Ascending aorta (tissue), 2 donors: ENCODE measurements around the gene RHCE. TPM values are rescaled to one million over a fixed set of nuclear protein-coding genes. Genes with fewer than 3 reads are reported as not detected.
"Not testable (repeated sequence)": the region's sequence is repeated elsewhere in the genome, so short reads cannot be mapped to it uniquely, and the experiment has no call there.

Source experiments
- DNase-seq, 2 donors: peaks; one replicate each; pipeline ENCODE4 v3.0.0-alpha.2; 2019; ENCODE audit warnings: low spot score in 2 of 2
- H3K27ac ChIP-seq, 2 donors: fragments of 200-600 bp; sonication (generic); one replicate each; pipeline ENCODE4 v1.5.1; 2016 to 2017; ENCODE audit warnings: mild to moderate bottlenecking in 1 of 2
- H3K27me3 ChIP-seq: fragments of 200-600 bp; sonication (generic); one replicate; pipeline ENCODE4 v1.5.1; 2017
- H3K36me3 ChIP-seq, 2 donors: fragments of 200-600 bp; sonication (generic); one replicate each; pipeline ENCODE4 v1.5.1; 2016
- H3K4me1 ChIP-seq, 2 donors: fragments of 200-600 bp; sonication (generic); one replicate each; pipeline ENCODE4 v1.5.1; 2016 to 2017; ENCODE audit warnings: mild to moderate bottlenecking in 1 of 2
- H3K4me3 ChIP-seq, 2 donors: fragments of 200-600 bp; sonication (generic); one replicate each; pipeline ENCODE4 v1.5.1; 2016 to 2017; ENCODE audit warnings: mild to moderate bottlenecking in 1 of 2
- H3K9me3 ChIP-seq, 2 donors: fragments of 200-600 bp; sonication (generic); one replicate each; pipeline ENCODE4 v1.5.1; 2016
- CTCF ChIP-seq, 3 experiments: fragments of 200-600 bp in 2 of 3; fragments of 450-650 bp in 1 of 3; sonication (generic) in 2 of 3; IDR thresholded peaks; one replicate each; pipeline ENCODE4 v1.5.1; 2016 to 2019; ENCODE audit warnings: antibody characterized with exemption in 3 of 3, mild to moderate bottlenecking in 1 of 3, moderate library complexity in 1 of 3
- intact Hi-C: fragments of 100-400 bp; cut with DNase I; formaldehyde crosslinking; loops from one replicate; pipeline ENCODE4 v1.15.1; 2023
- total RNA-seq: library from RNA; depleted of rRNA; stranded (reverse); fragments of >200 nt; gene quantifications from one replicate; pipeline ENCODE4 v1.1.0, GENCODE V29; 2016

RHCE gene
- total RNA-seq, 1 donor from 2014 or later: not detected

DNA sequence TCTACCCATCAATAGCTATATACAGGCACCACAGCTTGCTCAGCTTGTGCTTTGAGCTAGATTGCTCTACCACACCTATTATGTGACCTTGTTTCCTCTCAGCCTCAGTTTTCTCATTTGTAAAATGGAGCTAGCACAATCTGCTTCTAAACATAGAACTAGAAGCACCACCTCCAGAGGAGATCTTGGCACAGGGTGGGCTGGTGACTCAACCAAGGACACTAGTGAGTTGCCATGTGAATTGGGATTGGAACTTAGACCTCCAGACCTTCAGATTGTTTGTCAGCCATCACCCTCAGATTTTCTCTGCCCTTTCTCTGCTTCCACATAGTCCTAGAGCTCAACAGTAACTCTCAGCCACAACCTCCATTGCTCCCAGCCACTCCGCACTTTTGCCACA lies 7.1 kb upstream of the RHCE start:
- no peak for DNase-seq
- Histone ChIP-seq H3K4me1 (peaks cover 0 to 6% of the 10 kb centered on the region in 2 donors), H3K27ac (no peak overlapping the region), H3K4me3 (no peak overlapping the region), H3K27me3 (no peaks in the 10 kb centered on the region), H3K36me3 (no peaks in the 10 kb centered on the region), H3K9me3 (no peaks in the 10 kb centered on the region)
- intact Hi-C loops: no loop called here
- no peak for TF ChIP-seq CTCF (IDR thresholded peaks at IDR 0.05)

DNA sequence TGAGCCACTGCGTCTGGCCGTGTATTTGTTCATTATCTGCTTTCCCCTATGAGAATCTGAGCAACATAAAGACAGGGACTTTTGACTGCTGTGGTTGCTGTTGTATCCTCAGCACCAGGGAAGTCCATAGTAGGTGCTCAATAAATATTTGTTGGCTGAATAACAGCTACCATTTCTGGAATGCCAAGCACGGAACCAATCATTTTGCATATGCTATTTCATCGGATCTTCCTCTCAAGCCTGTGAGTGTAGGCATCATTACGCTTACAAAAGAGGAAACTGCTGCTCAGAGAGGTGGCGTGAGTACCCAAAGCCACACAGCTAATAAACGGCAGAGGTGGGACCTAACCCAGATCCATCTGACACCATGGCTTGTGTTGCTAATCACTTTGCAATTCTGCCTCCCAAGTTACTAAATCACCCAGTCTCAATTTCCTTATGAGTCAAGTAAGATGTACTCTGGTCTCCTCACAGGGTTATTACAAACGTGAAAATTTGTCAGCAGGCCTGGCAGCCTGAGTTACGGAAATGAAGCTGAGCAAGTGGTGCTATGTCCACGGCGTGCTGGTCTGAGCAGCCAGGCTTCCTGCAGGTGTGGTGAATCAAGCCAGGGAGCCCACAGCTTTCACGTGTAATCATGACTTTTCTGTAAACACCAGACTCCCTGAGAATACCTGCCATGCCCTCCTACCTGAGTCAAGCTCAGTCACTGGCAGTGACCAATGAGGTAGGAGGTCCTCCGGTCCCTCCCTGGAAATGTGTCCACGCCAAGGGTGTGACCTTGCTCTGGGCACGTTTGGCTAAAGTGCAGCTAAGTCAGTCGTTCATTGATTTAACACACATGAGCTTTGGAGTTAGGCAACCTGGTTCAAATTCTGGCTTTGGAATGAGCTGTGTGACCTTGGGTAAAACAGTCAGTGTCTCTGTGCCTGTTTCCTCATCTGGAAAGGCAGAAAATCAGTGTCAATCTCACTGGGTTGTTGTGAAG lies 4.8 kb upstream of the RHCE start:
- no peak overlapping the region for H3K4me3 ChIP-seq
- no peaks in the 10 kb centered on the region for H3K9me3 ChIP-seq
- no peaks in the 10 kb centered on the region for H3K36me3 ChIP-seq
- no peak for DNase-seq
- TF ChIP-seq CTCF (IDR thresholded peaks at IDR 0.05): no peak
- intact Hi-C loops: no loop called here
- no peak overlapping the region for H3K27ac ChIP-seq
- peaks cover 0 to 6% of the 10 kb centered on the region in 2 donors for H3K4me1 ChIP-seq
- no peaks in the 10 kb centered on the region for H3K27me3 ChIP-seq

DNA sequence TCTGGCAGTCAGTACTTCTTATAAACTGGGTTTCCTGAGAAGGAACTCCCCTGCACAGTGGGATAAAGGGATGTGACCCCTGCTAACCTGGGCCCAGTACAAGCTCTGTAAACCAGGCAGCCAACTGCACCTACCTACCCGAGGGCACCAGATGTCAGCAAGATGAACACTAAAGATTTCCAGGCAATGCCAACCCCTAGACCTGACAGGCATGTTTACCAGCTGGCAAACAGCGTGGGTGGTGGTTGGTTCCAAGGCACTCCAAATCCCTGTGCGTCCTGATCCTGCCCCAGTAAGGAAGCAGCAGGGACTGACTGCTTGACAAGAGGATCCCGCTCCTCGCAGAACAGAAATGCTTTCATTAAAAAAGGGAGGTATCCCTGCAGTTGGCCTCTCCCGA lies 2.6 kb upstream of the RHCE start:
- H3K27ac ChIP-seq, H3K36me3 ChIP-seq, DNase-seq, H3K4me3 ChIP-seq, H3K27me3 ChIP-seq, intact Hi-C loops, H3K9me3 ChIP-seq, H3K4me1 ChIP-seq: not testable (repeated sequence)

GRCh38 chr1:25419339-25419738 lies 1.3 kb downstream of the RHCE start:
- H3K9me3 ChIP-seq, H3K36me3 ChIP-seq, H3K4me1 ChIP-seq, DNase-seq, H3K27me3 ChIP-seq, intact Hi-C loops, H3K27ac ChIP-seq, H3K4me3 ChIP-seq: not testable (repeated sequence)

DNA sequence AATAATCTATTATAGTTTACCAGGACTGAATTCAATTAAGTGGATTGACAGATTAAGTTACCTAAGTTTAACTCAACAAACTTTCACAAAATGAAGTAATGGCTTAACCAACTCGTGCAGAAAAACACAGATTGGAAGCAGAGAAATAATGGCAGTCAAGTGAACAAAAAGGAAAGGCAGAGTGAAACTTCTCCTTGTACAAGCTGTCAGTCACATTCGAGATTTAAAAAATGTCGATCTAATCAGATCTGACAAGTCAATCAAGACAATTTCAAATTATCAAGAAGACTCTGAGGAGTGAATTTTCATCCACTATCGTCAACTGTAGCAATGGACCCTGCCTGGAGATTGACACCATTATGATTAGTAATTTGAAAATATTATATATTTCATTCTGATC lies 3.3 kb downstream of the RHCE start:
- H3K27me3 ChIP-seq, H3K27ac ChIP-seq, DNase-seq, H3K4me3 ChIP-seq, intact Hi-C loops, H3K9me3 ChIP-seq, H3K36me3 ChIP-seq, H3K4me1 ChIP-seq: not testable (repeated sequence)

DNA sequence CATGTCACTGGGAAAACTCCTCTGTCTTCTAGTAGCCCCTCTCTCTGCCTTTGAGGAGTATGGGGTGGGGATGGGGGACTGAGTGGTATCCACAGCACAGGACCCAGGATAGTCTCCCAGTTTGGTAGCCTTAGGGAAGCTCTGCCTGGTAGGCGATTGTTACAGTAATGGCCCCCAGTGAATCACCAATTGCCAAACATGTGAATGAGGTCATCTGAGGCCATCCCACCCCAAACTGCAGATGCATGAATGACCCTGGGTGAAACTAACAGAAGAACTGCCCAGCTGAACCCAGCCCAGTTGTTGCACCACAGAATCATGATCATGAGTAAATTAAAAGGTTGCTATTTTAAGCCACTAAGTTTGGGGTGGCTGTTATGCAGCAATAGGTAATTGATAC lies 6.0 kb downstream of the RHCE start:
- intact Hi-C loops: loop anchor here (5.0 kb wide), 1 partner anchor 127 kb away; no protein-coding TSS in a partner anchor
- DNase-seq, H3K4me3 ChIP-seq, H3K4me1 ChIP-seq, H3K36me3 ChIP-seq, H3K27me3 ChIP-seq, H3K9me3 ChIP-seq, H3K27ac ChIP-seq: not testable (repeated sequence)

DNA sequence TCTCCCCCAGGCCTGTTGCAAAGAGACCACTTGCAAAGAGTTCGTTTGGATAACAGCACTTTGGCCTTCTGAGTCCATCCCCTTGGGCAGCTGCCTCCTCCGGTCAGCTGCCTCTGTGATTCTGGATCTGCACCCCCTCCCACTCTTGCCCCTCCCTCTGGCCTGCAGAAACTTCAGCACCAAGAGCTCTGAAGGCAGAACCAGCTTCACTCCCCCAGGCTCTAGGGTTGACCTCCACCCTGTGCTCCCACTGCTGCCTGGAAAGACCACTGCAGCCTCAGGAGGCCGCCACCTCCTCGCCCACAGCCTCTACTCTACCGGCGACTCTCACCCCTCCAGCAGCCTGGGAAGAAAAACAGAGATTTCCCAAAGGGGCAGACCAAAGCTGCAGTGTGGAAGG lies 6.5 kb downstream of the RHCE start:
- H3K4me1 ChIP-seq, H3K9me3 ChIP-seq, H3K36me3 ChIP-seq, H3K27ac ChIP-seq, H3K4me3 ChIP-seq, DNase-seq, H3K27me3 ChIP-seq: not testable (repeated sequence)
- intact Hi-C loops: loop anchor here (5.0 kb wide), 1 partner anchor 127 kb away; no protein-coding TSS in a partner anchor

- intact Hi-C loops: loop anchor here (5.0 kb wide), 1 partner anchor 126 kb away; no protein-coding TSS in a partner anchor
- not testable (repeated sequence) for H3K36me3 ChIP-seq, H3K4me3 ChIP-seq, DNase-seq, H3K27me3 ChIP-seq, H3K27ac ChIP-seq, H3K4me1 ChIP-seq, H3K9me3 ChIP-seq
These were observed 7.6 kb downstream of the RHCE start for GRCh38 chr1:25412872-25413623.

DNA sequence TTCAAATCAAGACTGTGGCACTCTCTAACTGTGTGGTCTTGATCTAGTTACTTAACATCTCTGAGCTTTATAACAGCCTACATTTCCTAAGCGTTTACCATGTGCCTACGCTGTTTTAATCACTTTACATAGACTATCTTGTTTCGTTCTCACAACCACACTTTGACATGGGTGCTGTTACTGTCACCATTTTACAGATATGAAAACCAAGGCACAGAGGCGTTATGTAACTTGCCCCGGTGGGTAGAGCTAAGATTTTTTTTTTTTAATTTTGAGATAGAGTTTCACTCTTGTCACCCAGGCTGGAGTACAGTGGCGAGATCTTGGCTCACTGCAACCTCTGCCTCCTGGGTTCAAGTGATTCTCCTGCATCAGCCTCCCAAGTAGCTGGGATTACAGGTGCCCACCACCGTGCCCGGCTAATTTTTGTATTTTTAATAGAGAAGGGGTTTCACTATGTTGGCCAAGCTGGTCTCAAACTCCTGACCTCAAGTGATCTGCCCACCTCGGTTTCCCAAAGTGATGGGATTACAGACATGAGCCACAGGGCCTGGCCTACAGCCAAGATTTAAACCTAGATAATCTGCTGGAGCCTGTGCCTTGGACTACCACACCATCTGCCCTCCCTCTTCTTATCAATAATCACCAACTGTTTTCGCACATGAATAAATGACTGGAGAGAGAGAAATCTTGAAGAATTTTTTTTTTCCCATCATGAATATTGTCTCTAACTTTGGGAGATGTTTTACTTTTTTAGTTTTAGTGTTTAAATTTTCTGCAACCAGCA lies 10.8 kb downstream of the RHCE start:
- intact Hi-C loops: loop anchor here (5.0 kb wide), 1 partner anchor 123 kb away; no protein-coding TSS in a partner anchor

GRCh38 chr1:25405731-25406305 lies 14.8 kb downstream of the RHCE start:
- DNase-seq, H3K4me1 ChIP-seq, H3K27ac ChIP-seq, H3K9me3 ChIP-seq, H3K4me3 ChIP-seq, H3K36me3 ChIP-seq, H3K27me3 ChIP-seq, intact Hi-C loops: not testable (repeated sequence)

More for the DNA sequence above, 10.8 kb downstream of the RHCE start:
- not testable (repeated sequence) for H3K9me3 ChIP-seq, H3K36me3 ChIP-seq, H3K4me1 ChIP-seq, DNase-seq, H3K27ac ChIP-seq, H3K27me3 ChIP-seq, H3K4me3 ChIP-seq
